Right atrium auricular region (tissue), 2 donors: Measurements from ENCODE around the gene PHF19. TPM values are rescaled to one million over a fixed set of nuclear protein-coding genes. Genes with fewer than 3 reads are reported as not detected.
A peak's percentile ranks its signal among the peaks of the same experiment; 100 is the strongest.

Experiments
- DNase-seq: peaks from one replicate; pipeline ENCODE4 v3.0.0-alpha.2; 2019; ENCODE audit warnings: low spot score
- H3K27ac ChIP-seq, 2 donors: fragments of 200-600 bp; sonication (generic); 1 replicate in 1 of 2; 2 replicates in 1 of 2; pipeline ENCODE4 v1.5.1; 2016 to 2019
- H3K27me3 ChIP-seq, 2 donors: fragments of 200-600 bp; sonication (generic); one replicate each; pipeline versions ENCODE4 v1.5.1 to v1.6.0; 2017 to 2019
- H3K36me3 ChIP-seq: fragments of 200-600 bp; sonication (generic); one replicate; pipeline ENCODE4 v1.5.1; 2016
- H3K4me1 ChIP-seq, 2 donors: fragments of 200-600 bp; sonication (generic); one replicate each; pipeline versions ENCODE4 v1.5.1 to v1.6.0; 2017 to 2019
- H3K4me3 ChIP-seq, 2 donors: fragments of 200-600 bp; sonication (generic); 1 replicate in 1 of 2; 2 replicates in 1 of 2; pipeline ENCODE4 v1.5.1; 2017 to 2019; ENCODE audit warnings: mild to moderate bottlenecking in 1 of 2, moderate library complexity in 1 of 2
- H3K9me3 ChIP-seq, 2 donors: fragments of 200-600 bp; sonication (generic); one replicate each; pipeline ENCODE4 v1.5.1; 2019
- total RNA-seq, 2 donors: library from RNA; depleted of rRNA; stranded (reverse); fragments of >200 nt; gene quantifications; one replicate each; pipeline ENCODE4 v1.1.0, GENCODE V29; 2016
- TF ChIP-seq, protein P1 (sequence below), 2 donors: fragments of 200-600 bp; sonication (generic); IDR thresholded peaks; one replicate each; pipeline ENCODE4 v1.5.1; 2019; ENCODE audit warnings: antibody characterized with exemption in 2 of 2

Gene PHF19
- total RNA-seq, 2 donors from 2014 or later = 11.9 to 13.9 TPM

DNA sequence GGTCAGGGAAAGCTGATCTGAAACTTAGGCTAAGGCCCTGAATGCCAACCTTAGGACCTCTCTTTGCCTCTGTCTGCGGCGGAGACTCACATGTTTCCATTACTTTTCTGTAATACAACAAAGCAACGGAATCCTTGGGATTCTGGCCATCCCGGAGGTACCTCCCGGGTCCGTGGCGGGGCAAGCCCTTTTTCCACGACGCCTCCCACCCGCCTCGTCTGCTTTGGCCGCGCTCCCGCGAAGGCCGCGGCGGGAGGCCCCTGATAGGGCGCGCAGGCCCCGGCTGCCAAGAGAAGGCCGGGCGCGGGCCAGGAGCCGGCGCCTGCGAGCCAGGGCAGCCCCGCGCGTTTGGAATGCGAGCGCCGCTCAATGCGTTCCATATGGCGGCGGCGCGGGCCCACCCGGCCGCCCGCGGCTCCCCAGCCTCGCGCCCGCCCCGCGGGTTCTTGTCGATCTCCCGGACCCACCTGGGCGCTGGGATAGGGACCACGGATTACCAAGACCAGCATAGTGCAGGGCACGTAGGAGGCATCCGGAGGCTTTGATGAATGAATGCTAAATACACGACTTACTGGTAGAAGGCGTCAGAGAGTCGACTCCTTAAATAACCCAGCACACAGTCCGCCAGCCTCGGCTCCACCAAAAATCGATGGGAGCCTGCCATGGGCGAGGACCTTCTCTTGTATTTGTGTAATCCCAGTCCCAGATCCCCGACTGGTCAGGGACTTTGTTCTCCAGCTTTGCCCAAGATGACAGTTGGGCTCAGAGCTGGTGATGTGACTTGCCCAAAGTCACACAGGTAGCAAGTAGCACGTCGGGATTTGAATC is 17.5 kb upstream of the PHF19 start:
- TF ChIP-seq, protein P1, sequence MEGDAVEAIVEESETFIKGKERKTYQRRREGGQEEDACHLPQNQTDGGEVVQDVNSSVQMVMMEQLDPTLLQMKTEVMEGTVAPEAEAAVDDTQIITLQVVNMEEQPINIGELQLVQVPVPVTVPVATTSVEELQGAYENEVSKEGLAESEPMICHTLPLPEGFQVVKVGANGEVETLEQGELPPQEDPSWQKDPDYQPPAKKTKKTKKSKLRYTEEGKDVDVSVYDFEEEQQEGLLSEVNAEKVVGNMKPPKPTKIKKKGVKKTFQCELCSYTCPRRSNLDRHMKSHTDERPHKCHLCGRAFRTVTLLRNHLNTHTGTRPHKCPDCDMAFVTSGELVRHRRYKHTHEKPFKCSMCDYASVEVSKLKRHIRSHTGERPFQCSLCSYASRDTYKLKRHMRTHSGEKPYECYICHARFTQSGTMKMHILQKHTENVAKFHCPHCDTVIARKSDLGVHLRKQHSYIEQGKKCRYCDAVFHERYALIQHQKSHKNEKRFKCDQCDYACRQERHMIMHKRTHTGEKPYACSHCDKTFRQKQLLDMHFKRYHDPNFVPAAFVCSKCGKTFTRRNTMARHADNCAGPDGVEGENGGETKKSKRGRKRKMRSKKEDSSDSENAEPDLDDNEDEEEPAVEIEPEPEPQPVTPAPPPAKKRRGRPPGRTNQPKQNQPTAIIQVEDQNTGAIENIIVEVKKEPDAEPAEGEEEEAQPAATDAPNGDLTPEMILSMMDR (IDR thresholded peaks at IDR 0.05) = no peak
- Histone ChIP-seq H3K27ac (peak overlapping the region; percentile 73 to 81), H3K4me1 (peaks cover 0 to 27% of the 10 kb centered on the region in 2 donors), H3K9me3 (no peaks in the 10 kb centered on the region), H3K27me3 (no peaks in the 10 kb centered on the region), H3K36me3 (no peaks in the 10 kb centered on the region), H3K4me3 (peak overlapping the region in 1 of 2 donors; percentile 46)
- peak; percentile 67 for DNase-seq

- peak overlapping the region; percentile 73 to 81 for H3K27ac ChIP-seq
- no peak for DNase-seq
- H3K4me1 ChIP-seq = peaks cover 0 to 27% of the 10 kb centered on the region in 2 donors
- H3K36me3 ChIP-seq = no peaks in the 10 kb centered on the region
- TF ChIP-seq, protein P1 (IDR thresholded peaks at IDR 0.05) = no peak
- no peaks in the 10 kb centered on the region for H3K27me3 ChIP-seq
- H3K4me3 ChIP-seq = no peak overlapping the region
- no peaks in the 10 kb centered on the region for H3K9me3 ChIP-seq
Measured at GRCh38 chr9:120893611-120894307, 16.8 kb upstream of the PHF19 start.

- H3K4me1 ChIP-seq = peaks cover 0 to 27% of the 10 kb centered on the region in 2 donors
- no peaks in the 10 kb centered on the region for H3K36me3 ChIP-seq
- no peak overlapping the region for H3K27ac ChIP-seq
- TF ChIP-seq, protein P1 (IDR thresholded peaks at IDR 0.05) = no peak
- no peak for DNase-seq
- no peaks in the 10 kb centered on the region for H3K27me3 ChIP-seq
- no peaks in the 10 kb centered on the region for H3K9me3 ChIP-seq
- no peak overlapping the region for H3K4me3 ChIP-seq
Measured at GRCh38 chr9:120892748-120893610, 16.0 kb upstream of the PHF19 start.

- no peak overlapping the region for H3K27ac ChIP-seq
- TF ChIP-seq, protein P1 (IDR thresholded peaks at IDR 0.05) = no peak
- no peak for DNase-seq
- no peaks in the 10 kb centered on the region for H3K27me3 ChIP-seq
- peaks cover 0 to 21% of the 10 kb centered on the region in 2 donors for H3K4me1 ChIP-seq
- no peaks in the 10 kb centered on the region for H3K9me3 ChIP-seq
- no peak overlapping the region for H3K4me3 ChIP-seq
- H3K36me3 ChIP-seq = no peaks in the 10 kb centered on the region
Measured at GRCh38 chr9:120891884-120892747, 15.1 kb upstream of the PHF19 start.
